K562 (cell line): ENCODE data around the gene DNAJC1. TPM values are rescaled to one million over a fixed set of nuclear protein-coding genes. Genes with fewer than 3 reads are reported as not detected.
A peak's percentile ranks its signal among the peaks of the same experiment; 100 is the strongest.

Experiments
- ATAC-seq: fragments of 200-7000 bp; cut with Tn5 transposase; 3 replicates; pipeline ENCODE4 v1.9.1; 2020; ENCODE audit warnings: moderate library complexity
- BruUV-seq: library from RNA; stranded (reverse); fragments of 400-500 nt; replicated peaks from 2 replicates; lab custom pipeline; 2021; lab: Mats Ljungman, UMichigan
- CTCF ChIA-PET: fragments of 300-600 bp; formaldehyde crosslinking; extraction: SDS; loops from one replicate; lab custom pipeline; 2021; ENCODE audit warnings: low intra/inter-chr PET ratio; lab: Yijun Ruan, JAX
- POLR2A ChIA-PET: fragments of 300-600, 350-650 bp; sonication (Branson Sonifier 250); formaldehyde crosslinking; extraction: SDS; loops from one replicate; lab custom pipeline; 2021; ENCODE audit warnings: antibody characterized with exemption, inconsistent platforms; lab: Yijun Ruan, JAX
- DNase-seq, 4 experiments: peaks; one replicate each; pipeline versions ENCODE4 v3.0.0 to v3.0.0-alpha.2; 2011 to 2018; ENCODE audit warnings: low spot score in 3 of 4, mixed read lengths in 3 of 4; ENCODE audit errors: extremely low read depth in 1 of 4
- FAIRE-seq: peaks from 2 replicates; lab custom pipeline; 2011; peaks lifted over from hg19 to GRCh38; lab: Jason Lieb, UNC
- H2AFZ ChIP-seq: 2 replicates; pipeline ENCODE4 v1.6.0; 2011; ENCODE audit warnings: low read depth, low read length, control low read depth, inconsistent platforms
- H3K27ac ChIP-seq: fragments of 200-600 bp; 3 replicates; pipeline ENCODE4 v1.8.0; 2011; ENCODE audit warnings: low read depth, mild to moderate bottlenecking, control low read depth, inconsistent platforms, low read length, moderate library complexity, mixed read lengths; ENCODE audit errors: extremely low read depth
- H3K27me3 ChIP-seq, 2 experiments: fragments of 300-600 bp in 1 of 2; 2 replicates in 1 of 2; 3 replicates in 1 of 2; pipeline versions ENCODE4 v1.6.0 to v1.8.0; 2011; ENCODE audit warnings: inconsistent platforms in 2 of 2, low read length in 2 of 2, mild to moderate bottlenecking in 1 of 2, mixed read lengths in 1 of 2, moderate library complexity in 1 of 2; ENCODE audit not compliant: control insufficient read depth in 2 of 2, insufficient read depth in 2 of 2
- H3K36me3 ChIP-seq: fragments of 300-600 bp; 3 replicates; pipeline ENCODE4 v1.8.0; 2011; ENCODE audit warnings: mild to moderate bottlenecking, low read length, inconsistent platforms; ENCODE audit not compliant: control insufficient read depth, insufficient read depth
- H3K4me1 ChIP-seq, 2 experiments: fragments of 200-600 bp in 1 of 2; replicated peaks in 1 of 2; 2 replicates in 1 of 2; 3 replicates in 1 of 2; pipeline versions ENCODE4 v1.5.1 to v1.8.0; 2011; ENCODE audit warnings: inconsistent platforms in 2 of 2, low read length in 2 of 2, mild to moderate bottlenecking in 1 of 2, mixed read lengths in 1 of 2, moderate library complexity in 1 of 2; ENCODE audit not compliant: control insufficient read depth in 2 of 2, insufficient read depth in 2 of 2
- H3K4me2 ChIP-seq: 2 replicates; pipeline ENCODE4 v1.6.1; 2011; ENCODE audit warnings: low read length, control low read depth, inconsistent platforms, mixed read lengths; ENCODE audit not compliant: insufficient read depth
- H3K4me3 ChIP-seq: fragments of 200-600 bp; sonication (generic), shearing (Covaris generic); 2 replicates; pipeline ENCODE4 v1.5.1; 2016; ENCODE audit warnings: control low read depth, inconsistent platforms
- H3K79me2 ChIP-seq: fragments of 200-600 bp; 3 replicates; pipeline ENCODE4 v1.8.0; 2011; ENCODE audit warnings: low read length, inconsistent platforms; ENCODE audit not compliant: control insufficient read depth, insufficient read depth
- H3K9ac ChIP-seq, 2 experiments: 2 replicates each; pipeline versions ENCODE4 v1.6.0 to v1.6.1; 2011; ENCODE audit warnings: low read depth in 2 of 2, low read length in 2 of 2, control low read depth in 1 of 2, inconsistent platforms in 1 of 2, mild to moderate bottlenecking in 1 of 2, mixed read lengths in 1 of 2; ENCODE audit not compliant: insufficient read depth in 1 of 2
- H3K9me1 ChIP-seq: one replicate; pipeline ENCODE4 v1.6.0; 2011; ENCODE audit warnings: inconsistent platforms, mild to moderate bottlenecking, low read length, moderate library complexity; ENCODE audit not compliant: control insufficient read depth, insufficient read depth
- H3K9me3 ChIP-seq: replicated peaks from 2 replicates; pipeline ENCODE4 v1.5.1; 2011; ENCODE audit warnings: low read depth, low read length, inconsistent platforms; ENCODE audit not compliant: control insufficient read depth, insufficient read depth
- H4K20me1 ChIP-seq: replicated peaks from 2 replicates; pipeline ENCODE4 v1.6.1; 2011; ENCODE audit warnings: low read length, inconsistent platforms, mixed read lengths; ENCODE audit not compliant: control insufficient read depth, insufficient read depth
- FOXA1 ChIP-seq: fragments of 450-650 bp; IDR thresholded peaks from 2 replicates; pipeline ENCODE4 v1.6.1; 2016; ENCODE audit warnings: mild to moderate bottlenecking, borderline replicate concordance
- NFXL1 ChIP-seq: fragments of 450-650 bp; formaldehyde crosslinking; IDR thresholded peaks from 2 replicates; pipeline ENCODE4 v1.4.0; 2021; ENCODE audit warnings: mild to moderate bottlenecking
- NKRF ChIP-seq: fragments of 450-650 bp; IDR thresholded peaks from 2 replicates; pipeline ENCODE4 v1.6.1; 2016; ENCODE audit warnings: borderline replicate concordance
- NR2C2 ChIP-seq, 2 experiments: fragments of 200-800 bp in 1 of 2; sonication (Bioruptor generic) in 1 of 2; sonication (generic) in 1 of 2; formaldehyde crosslinking in 1 of 2; IDR thresholded peaks; 2 replicates each; pipeline versions ENCODE4 v1.6.1 to v1.8.0; 2016 to 2022; ENCODE audit warnings: mild to moderate bottlenecking in 1 of 2, missing compliant biosample characterization in 1 of 2, missing genetic modification characterization in 1 of 2, missing genetic modification reagents in 1 of 2
- POLR2AphosphoS2 ChIP-seq: IDR thresholded peaks from 2 replicates; pipeline ENCODE4 v1.6.1; 2012; ENCODE audit warnings: low read length, improper control_type of control experiment
- PRDM10 ChIP-seq: fragments of 450-650 bp; IDR thresholded peaks from 2 replicates; pipeline ENCODE4 v1.6.1; 2018; ENCODE audit not compliant: partially characterized antibody
- ZFP36 ChIP-seq: fragments of 150-350 bp; IDR thresholded peaks from 2 replicates; pipeline ENCODE4 v1.6.1; 2018; ENCODE audit warnings: low read length, low read depth; ENCODE audit not compliant: partially characterized antibody
- ZNF766 ChIP-seq: fragments of 200-800 bp; sonication (Bioruptor generic); conservative IDR thresholded peaks from 2 replicates; pipeline ENCODE4 v1.6.1; 2016; ENCODE audit warnings: missing genetic modification characterization, missing compliant biosample characterization
- WGBS: fragments of 100-300 bp; shearing (Covaris generic); methylation state at CpG from one replicate; pipeline ENCODE4 v1.1.6; 2016; ENCODE audit warnings: low coverage, mixed read lengths; ENCODE audit not compliant: insufficient coverage; ENCODE audit errors: missing lambda C conversion rate; 5-methylcytosine and 5-hydroxymethylcytosine counted together
- in situ Hi-C: fragments of 300-500 bp; cut with MboI; formaldehyde crosslinking; loops from 4 replicates; pipeline ENCODE4 v1.15.0; 2018; ENCODE audit warnings: inconsistent platforms, mixed read lengths
- intact Hi-C: fragments of 100-400 bp; cut with micrococcal nuclease; formaldehyde crosslinking; loops from 2 replicates; pipeline ENCODE4 v1.14.2; 2022
- polyA plus RNA-seq, 8 experiments: library from polyadenylated mRNA; depleted of rRNA in 4 of 8; stranded (reverse) in 5 of 8; unstranded in 3 of 8; fragments of >200 nt; fragmentation: Nextera tagmentation in 2 of 8; fragmentation: Illumina TruSeq in 1 of 8; extraction: Ambion mirVana in 2 of 8; extraction: Trizol in 1 of 8; gene quantifications; 2 replicates each; pipeline versions ENCODE4 v1.2.1 to v1.2.3, GENCODE V29; 2011 to 2014; ENCODE audit warnings: inconsistent platforms in 1 of 8, missing spikeins in 1 of 8
- total RNA-seq, 7 experiments: library from RNA; depleted of rRNA in 6 of 7; stranded (reverse); fragments of >200 nt in 6 of 7; fragmentation: Illumina TruSeq in 2 of 7; extraction: Trizol in 2 of 7; gene quantifications; 2 replicates each; pipeline versions ENCODE4 v1.2.1 to v1.2.3, GENCODE V29; 2011 to 2021; ENCODE audit warnings: low replicate concordance in 1 of 7

The DNAJC1 gene
- total and polyA plus RNA-seq, 9 of the 15 experiments (the other 6 are each of a cell fraction or from before 2014, with no cell fraction given), result 5.4 to 77.6 (median 40.3) TPM

DNA sequence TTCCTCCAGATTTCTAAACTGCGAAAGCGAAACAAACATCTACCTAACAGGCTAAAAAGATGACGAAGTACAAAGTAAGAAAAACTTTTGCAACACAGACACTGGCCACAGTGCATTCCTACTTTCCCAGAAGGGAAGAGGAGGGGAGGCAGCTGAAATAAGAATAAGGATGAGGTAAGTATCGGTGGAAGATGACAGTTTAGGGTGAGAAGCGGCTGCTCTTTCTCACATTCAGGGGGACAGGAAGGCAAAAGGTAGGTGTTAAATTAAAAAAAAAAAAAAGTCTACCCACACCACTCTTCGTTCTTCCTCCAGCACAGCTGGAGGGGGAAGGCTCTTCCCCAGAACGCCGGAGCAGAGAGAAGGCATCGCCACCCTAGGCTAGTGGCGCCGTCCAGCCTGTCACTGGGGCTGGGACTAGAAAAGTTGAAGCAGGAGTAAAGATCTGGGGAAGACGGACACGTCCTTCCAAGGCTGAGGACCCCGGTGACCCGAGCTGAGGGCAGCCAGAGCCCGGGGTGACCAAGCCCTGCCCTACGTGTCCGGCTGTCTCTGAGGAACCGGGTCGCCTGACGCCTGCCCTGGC, 846 bp downstream of the DNAJC1 start:
- H3K4me1 ChIP-seq, result peaks cover 8 to 21% of the 10 kb centered on the region in 2 experiments
- ATAC-seq (peak; percentile 56), DNase-seq (peak in 1 of 4 experiments; percentile 56), FAIRE-seq (no peak)
- no peaks in the 10 kb centered on the region for H3K9me1 ChIP-seq
- H4K20me1 ChIP-seq, result no peaks in the 10 kb centered on the region
- no peaks in the 10 kb centered on the region; the same call in 2 of the 3 replicates for H3K36me3 ChIP-seq
- peak overlapping the region; percentile 85 for H3K4me3 ChIP-seq
- in situ Hi-C loops, result loop anchor here (10.0 kb wide), 1 partner anchor 1062 kb away; no protein-coding TSS in a partner anchor
- no peaks in the 10 kb centered on the region for H3K27me3 ChIP-seq
- H3K79me2 ChIP-seq, result peaks cover 53% of the 10 kb centered on the region
- peak overlapping the region; percentile 86 to 98 for H3K9ac ChIP-seq
- 1% methylated on average over 17 of the region's 21 CpGs for WGBS
- H3K27ac ChIP-seq, result peak overlapping the region; percentile 87
- BruUV-seq, result no TSS peak
- POLR2A ChIA-PET, result interaction anchor here (0.6 to 3.4 kb wide), 13 partner anchors 9 to 568 kb away, joined by 3 to 15 read pairs (median 3); no protein-coding TSS in a partner anchor
- H3K9me3 ChIP-seq, result no peaks in the 10 kb centered on the region
- peak overlapping the region; percentile 68; the same call in 1 of the 2 replicates for H2AFZ ChIP-seq
- peak overlapping the region; percentile 92 for H3K4me2 ChIP-seq
- intact Hi-C loops, result loop anchor here (5.0 kb wide), 1 partner anchor 130 kb away; no protein-coding TSS in a partner anchor
- CTCF ChIA-PET, result no interaction called here
- TF ChIP-seq ZNF766 (CRISPR knock-in tag) (0 out of 2 replicates have a peak, but pooled peaks have one; percentile 28), ZFP36 (no peak), NKRF (peak; percentile 45; the same call in 1 of the 2 replicates), FOXA1 (no peak), PRDM10 (peak; percentile 80), NR2C2 (CRISPR knock-in tag; IDR thresholded peaks at IDR 0.05) (no peak), NR2C2 (tag; IDR thresholded peaks at IDR 0.05) (no peak), NFXL1 (CRISPR knock-in tag) (no peak), POLR2AphosphoS2 (no peak)
